Right atrium auricular region (tissue), 2 donors: ENCODE measurements around the gene WWOX. TPM values are rescaled to one million over a fixed set of nuclear protein-coding genes. Genes with fewer than 3 reads are reported as not detected.

Experiments used
- DNase-seq: peaks from one replicate; pipeline ENCODE4 v3.0.0-alpha.2; 2019; ENCODE audit warnings: low spot score
- H3K27ac ChIP-seq, 2 donors: fragments of 200-600 bp; sonication (generic); 1 replicate in 1 of 2; 2 replicates in 1 of 2; pipeline ENCODE4 v1.5.1; 2016 to 2019
- H3K27me3 ChIP-seq, 2 donors: fragments of 200-600 bp; sonication (generic); one replicate each; pipeline versions ENCODE4 v1.5.1 to v1.6.0; 2017 to 2019
- H3K36me3 ChIP-seq: fragments of 200-600 bp; sonication (generic); one replicate; pipeline ENCODE4 v1.5.1; 2016
- H3K4me1 ChIP-seq, 2 donors: fragments of 200-600 bp; sonication (generic); one replicate each; pipeline versions ENCODE4 v1.5.1 to v1.6.0; 2017 to 2019
- H3K4me3 ChIP-seq, 2 donors: fragments of 200-600 bp; sonication (generic); 1 replicate in 1 of 2; 2 replicates in 1 of 2; pipeline ENCODE4 v1.5.1; 2017 to 2019; ENCODE audit warnings: mild to moderate bottlenecking in 1 of 2, moderate library complexity in 1 of 2
- H3K9me3 ChIP-seq, 2 donors: fragments of 200-600 bp; sonication (generic); one replicate each; pipeline ENCODE4 v1.5.1; 2019
- CTCF ChIP-seq, 2 donors: fragments of 200-600 bp; sonication (generic); IDR thresholded peaks; one replicate each; pipeline ENCODE4 v1.5.1; 2019; ENCODE audit warnings: antibody characterized with exemption in 2 of 2
- total RNA-seq, 2 donors: library from RNA; depleted of rRNA; stranded (reverse); fragments of >200 nt; gene quantifications; one replicate each; pipeline ENCODE4 v1.1.0, GENCODE V29; 2016

The WWOX gene
- total RNA-seq, 2 donors from 2014 or later, result 14.8 to 20.8 TPM

- DNase-seq, result no peak
Measured at GRCh38 chr16:78993346-78993745, 893.9 kb downstream of the WWOX start.

GRCh38 chr16:78994135-78994745 is 894.8 kb downstream of the WWOX start:
- H3K27ac ChIP-seq, result no peak overlapping the region
- H3K36me3 ChIP-seq, result no peaks in the 10 kb centered on the region
- H3K9me3 ChIP-seq, result no peaks in the 10 kb centered on the region
- DNase-seq, result no peak
- no peaks in the 10 kb centered on the region for H3K27me3 ChIP-seq
- H3K4me3 ChIP-seq, result no peak overlapping the region
- H3K4me1 ChIP-seq, result peaks cover 0 to 5% of the 10 kb centered on the region in 2 donors
- TF ChIP-seq CTCF (IDR thresholded peaks at IDR 0.05), result no peak

More at GRCh38 chr16:78993346-78993745, 893.9 kb downstream of the WWOX start:
- Histone ChIP-seq H3K27ac (no peak overlapping the region), H3K36me3 (no peaks in the 10 kb centered on the region), H3K27me3 (no peaks in the 10 kb centered on the region), H3K4me1 (peaks cover 0 to 5% of the 10 kb centered on the region in 2 donors), H3K9me3 (no peaks in the 10 kb centered on the region), H3K4me3 (no peak overlapping the region)
- no peak for TF ChIP-seq CTCF (IDR thresholded peaks at IDR 0.05)

- no peak for DNase-seq
- no peak for TF ChIP-seq CTCF (IDR thresholded peaks at IDR 0.05)
- Histone ChIP-seq H3K4me3 (no peak overlapping the region), H3K27ac (no peak overlapping the region), H3K27me3 (no peaks in the 10 kb centered on the region), H3K36me3 (no peaks in the 10 kb centered on the region), H3K9me3 (no peaks in the 10 kb centered on the region), H3K4me1 (peaks cover 0 to 5% of the 10 kb centered on the region in 2 donors)
Measured at GRCh38 chr16:78995441-78995840, 896.0 kb downstream of the WWOX start.

- H3K27ac ChIP-seq, result no peak overlapping the region
- no peaks in the 10 kb centered on the region for H3K36me3 ChIP-seq
- no peaks in the 10 kb centered on the region for H3K9me3 ChIP-seq
- no peak for DNase-seq
- no peaks in the 10 kb centered on the region for H3K27me3 ChIP-seq
- no peak overlapping the region for H3K4me3 ChIP-seq
- H3K4me1 ChIP-seq, result peaks cover 0 to 5% of the 10 kb centered on the region in 2 donors
- TF ChIP-seq CTCF (IDR thresholded peaks at IDR 0.05), result no peak
Measured at GRCh38 chr16:78996790-78997189, 897.3 kb downstream of the WWOX start.

GRCh38 chr16:78998879-78999278 is 899.4 kb downstream of the WWOX start:
- H3K4me3 ChIP-seq, result no peak overlapping the region
- no peaks in the 10 kb centered on the region for H3K27me3 ChIP-seq
- H3K27ac ChIP-seq, result no peak overlapping the region
- no peak for DNase-seq
- no peaks in the 10 kb centered on the region for H3K36me3 ChIP-seq
- H3K4me1 ChIP-seq, result no peaks in the 10 kb centered on the region
- H3K9me3 ChIP-seq, result no peaks in the 10 kb centered on the region
- TF ChIP-seq CTCF (IDR thresholded peaks at IDR 0.05), result no peak
